IPS-11a (cell line): ENCODE data around the gene TUBGCP5.
"Not testable (repeated sequence)": the region's sequence is repeated elsewhere in the genome, so short reads cannot be mapped to it uniquely, and the experiment has no call there.

ENCODE experiments used
- H3K4me3 ChIP-seq: one replicate; pipeline ENCODE4 v1.5.1; 2013; ENCODE audit warnings: low read depth, low read length, control low read depth

Gene TUBGCP5

DNA sequence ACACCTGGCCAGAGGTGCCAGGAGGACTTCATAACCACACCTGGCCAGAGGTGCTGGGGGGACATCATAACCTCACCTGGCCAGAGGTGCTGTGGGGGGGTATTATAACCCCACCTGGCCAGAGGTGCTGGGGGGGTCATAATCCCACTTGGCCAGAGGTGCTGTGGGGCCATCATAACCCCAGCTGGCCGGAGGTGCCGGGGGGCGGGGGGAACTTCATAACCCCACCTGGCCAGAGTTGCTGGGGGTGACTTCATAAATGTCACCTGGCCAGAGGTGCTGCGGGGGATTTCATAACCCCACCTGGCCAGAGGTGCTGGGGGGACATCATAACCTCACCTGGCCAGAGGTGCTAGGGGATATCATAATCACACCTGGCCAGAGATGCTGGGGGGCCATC lies 4.2 kb upstream of the TUBGCP5 start:
- H3K4me3 ChIP-seq, result not testable (repeated sequence)

DNA sequence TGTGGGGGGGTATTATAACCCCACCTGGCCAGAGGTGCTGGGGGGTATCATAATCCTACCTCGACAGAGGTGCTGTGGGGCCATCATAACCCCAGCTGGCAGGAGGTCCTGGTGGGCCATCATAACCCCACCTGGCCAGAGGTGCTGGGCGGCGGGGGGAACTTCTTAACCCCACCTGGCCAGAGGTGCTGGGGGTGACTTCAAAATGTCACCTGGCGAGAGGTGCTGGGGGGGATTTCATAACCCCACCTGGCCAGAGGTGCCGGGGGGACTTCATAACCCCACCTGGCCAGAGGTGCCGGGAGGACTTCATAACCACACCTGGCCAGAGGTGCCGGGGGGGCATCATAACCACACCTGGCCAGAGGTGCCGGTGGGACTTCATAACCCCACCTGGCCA lies 2.4 kb upstream of the TUBGCP5 start:
- H3K4me3 ChIP-seq, result not testable (repeated sequence)

DNA sequence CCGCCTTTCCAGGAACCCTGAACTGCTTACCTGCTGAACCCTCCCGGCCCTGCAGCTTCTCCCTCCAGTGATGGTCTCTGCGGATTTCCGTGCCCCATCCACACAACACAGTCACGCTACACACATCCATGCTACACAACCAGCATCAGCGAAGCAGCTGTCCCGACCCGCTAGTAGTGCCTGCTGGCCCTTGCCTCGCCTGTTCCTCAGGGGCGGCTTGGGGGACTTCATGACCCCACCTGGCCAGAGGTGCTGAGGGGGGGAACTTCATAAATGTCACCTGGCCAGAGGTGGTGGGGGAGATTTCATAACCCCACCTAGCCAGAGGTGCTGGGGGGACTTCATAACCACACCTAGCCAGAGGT lies 530 bp upstream of the TUBGCP5 start:
- peak overlapping the region; percentile 87 for H3K4me3 ChIP-seq

DNA sequence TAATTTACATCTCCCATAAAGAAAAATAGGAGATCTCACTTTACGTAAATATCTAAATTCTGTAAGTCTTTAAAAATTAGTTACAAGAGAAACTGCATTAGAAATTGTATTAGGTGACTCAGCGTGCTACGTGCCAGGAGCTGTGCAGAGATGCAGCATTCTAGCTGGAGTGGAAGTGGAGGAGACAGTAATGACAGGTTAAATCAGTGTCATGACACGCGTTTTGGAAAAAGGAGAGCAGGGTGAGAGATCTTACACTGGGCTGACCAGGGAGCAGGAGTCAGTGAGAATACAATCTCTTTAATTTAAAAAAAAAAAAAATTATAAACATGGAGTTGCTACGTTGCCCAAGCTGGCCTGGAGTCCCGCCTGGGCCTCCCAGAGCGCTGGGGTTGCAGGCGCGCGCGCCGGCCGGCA lies 635 bp downstream of the TUBGCP5 start:
- H3K4me3 ChIP-seq, result peak overlapping the region; percentile 87

DNA sequence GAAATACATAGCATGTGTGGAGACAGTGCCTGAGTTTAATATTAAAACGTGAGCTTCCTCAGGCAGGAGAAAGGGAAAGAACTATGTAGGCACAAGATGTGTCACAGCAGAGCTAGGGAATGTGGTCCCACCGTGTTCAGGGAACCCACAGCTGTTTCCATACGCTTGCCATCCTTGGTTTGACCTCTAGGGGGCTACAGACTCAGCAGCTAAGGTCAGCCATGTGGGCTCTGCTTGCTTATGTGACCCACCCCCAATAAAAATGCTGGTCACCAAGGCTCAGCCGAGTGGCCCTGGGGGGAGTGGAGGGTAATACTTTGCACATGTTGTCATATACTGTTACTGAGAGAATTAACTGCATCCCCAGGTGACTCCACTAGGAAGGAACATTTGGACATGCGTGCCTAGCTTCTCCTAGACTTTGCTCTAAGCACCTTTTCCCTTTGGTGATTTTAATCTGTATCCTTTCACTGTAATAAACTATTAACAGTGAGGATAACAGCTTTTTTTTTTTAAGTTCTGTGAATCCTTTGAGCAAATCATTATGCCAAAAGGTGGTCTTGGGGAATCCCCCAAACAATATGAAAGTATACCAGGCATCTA lies 3.3 kb downstream of the TUBGCP5 start:
- H3K4me3 ChIP-seq, result no peak overlapping the region

DNA sequence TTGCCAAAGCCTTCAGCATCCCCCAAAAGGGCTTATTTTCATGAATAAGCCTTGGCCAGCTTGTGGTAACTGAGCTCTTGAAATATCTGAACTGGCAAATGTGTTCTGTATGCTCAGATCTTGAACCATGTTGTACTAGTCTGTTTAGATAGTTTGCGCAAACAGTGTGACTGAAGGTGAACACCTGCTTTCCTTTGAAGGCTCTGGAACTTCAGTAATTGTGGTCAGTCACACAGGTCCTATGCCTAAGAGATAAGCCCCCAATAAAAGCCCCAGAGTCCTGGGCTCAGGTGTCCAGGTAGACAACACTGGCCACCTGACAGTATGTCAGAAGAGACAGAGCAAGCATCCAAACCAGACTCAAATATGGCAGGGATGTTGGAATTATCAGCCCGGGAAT lies 5.4 kb downstream of the TUBGCP5 start:
- no peak overlapping the region for H3K4me3 ChIP-seq

DNA sequence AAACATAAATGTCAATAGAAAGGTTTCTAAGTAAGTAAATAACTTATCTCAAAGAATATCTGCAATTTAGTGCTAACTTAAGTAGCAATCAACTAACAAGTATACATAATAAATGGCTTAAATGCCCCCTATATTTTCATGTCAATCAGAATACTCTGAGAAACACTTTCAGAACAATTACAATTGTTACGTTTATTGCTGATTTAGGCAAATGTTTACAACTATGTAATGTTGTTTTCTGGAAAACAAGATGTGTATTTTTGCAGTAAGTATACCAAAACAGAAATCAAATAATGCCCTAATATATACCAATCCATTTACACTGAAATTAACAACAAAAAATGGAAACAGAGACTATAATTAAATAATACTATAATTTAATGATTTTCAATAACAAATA lies 13.2 kb downstream of the TUBGCP5 start:
- no peak overlapping the region for H3K4me3 ChIP-seq

DNA sequence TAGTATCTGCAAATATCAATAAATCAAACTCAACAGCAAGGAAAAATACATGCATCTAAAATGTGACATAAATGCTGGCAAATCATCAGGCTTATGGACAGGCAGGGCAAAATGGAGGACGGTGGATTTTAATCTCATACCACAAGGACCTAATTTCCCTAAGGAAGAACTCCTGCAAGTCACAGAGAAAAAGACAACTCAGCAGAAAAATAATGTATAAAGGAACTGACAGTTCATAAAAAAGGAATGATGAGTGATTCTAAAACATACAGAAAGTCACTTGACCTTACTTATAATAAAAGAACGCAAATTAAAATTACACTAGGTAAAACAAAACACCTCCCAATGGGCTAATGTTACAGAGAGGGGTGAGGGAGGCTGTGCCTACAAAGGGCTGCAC lies 17.2 kb downstream of the TUBGCP5 start:
- H3K4me3 ChIP-seq, result no peak overlapping the region

DNA sequence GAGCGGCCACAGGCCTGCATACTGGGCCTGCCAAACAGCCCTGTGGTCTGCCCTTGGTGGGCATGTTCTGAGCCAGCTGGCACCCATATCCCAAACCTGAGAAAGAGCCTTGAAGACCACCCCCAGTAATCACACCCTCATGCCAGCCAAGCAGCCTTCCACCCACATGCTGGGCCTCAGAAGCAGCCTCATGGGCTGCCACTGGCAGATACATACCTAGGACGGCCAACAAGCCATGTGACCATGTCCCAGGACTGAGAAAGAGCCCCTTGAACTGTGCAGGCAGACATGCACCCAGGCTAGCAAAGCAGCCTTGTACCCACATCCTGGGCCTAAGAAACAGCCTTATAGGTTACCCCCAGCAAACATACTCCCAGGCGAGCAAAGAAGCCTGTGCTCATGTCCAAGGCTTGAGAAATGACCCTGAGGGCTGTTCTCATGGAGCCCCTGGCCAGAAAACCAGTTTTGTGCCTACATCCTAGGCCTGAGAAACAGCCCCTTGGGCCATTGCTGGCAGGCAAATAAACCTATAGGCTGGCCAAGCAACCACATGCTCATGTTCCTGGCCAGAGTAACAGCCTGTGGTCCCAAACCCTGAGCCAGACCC lies 24.9 kb downstream of the TUBGCP5 start:
- H3K4me3 ChIP-seq, result no peak overlapping the region

DNA sequence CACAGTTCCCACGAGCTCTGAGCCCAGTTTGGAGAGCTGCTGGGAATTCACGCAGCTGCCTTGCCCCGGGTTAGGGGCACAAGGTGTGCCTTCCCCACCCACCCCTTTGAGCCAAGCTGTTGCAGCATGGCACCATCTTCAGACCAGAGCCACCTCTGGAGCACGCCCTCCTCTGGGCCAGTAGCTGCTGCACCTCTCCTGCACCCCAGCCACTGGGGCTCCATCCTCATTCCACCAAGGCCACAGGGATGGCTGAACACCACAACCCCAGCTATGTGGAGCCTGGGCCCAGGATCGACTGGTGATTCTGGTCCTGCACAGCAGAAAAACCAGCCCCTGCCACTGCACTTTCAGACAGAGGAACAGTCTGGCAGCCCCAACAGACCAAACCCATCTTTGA lies 25.7 kb downstream of the TUBGCP5 start:
- no peak overlapping the region for H3K4me3 ChIP-seq

DNA sequence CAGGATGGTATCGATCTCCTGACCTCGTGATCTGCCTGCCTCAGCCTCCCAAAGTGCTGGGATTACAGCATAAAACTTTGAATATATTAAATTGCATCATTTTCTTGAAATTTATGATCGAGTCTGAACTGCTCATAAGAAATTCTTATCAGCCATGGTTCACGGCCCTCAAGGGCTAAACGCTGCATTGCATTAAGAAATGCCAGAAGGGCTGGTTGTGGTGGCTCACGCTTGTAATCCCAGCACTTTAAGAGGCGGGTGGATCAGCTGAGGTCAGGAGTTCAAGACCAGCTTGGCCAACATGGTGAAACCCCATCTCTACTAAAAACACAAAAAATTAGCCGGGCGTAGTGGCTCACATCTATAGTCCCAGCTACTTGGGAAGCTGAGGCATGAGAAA lies 26.8 kb downstream of the TUBGCP5 start:
- not testable (repeated sequence) for H3K4me3 ChIP-seq

DNA sequence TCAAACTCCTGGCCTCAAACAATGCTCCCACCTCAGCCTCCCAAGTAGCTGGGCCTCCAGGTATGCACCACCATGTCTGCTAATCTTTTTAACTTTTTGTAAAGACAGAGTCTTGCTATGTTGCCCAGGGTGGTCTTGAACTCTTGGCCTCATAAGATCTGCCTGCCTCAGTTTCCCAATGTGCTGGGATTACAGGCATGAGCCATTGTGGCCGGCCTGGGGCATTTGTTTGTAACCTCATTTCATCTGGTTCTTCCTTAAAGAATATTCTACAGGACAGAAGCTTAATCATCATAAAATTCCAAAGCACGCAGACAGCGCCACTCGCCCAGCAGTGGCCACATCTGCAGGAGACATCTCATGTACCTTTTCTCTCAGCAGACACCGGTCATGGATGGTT lies 35.6 kb downstream of the TUBGCP5 start:
- H3K4me3 ChIP-seq, result no peak overlapping the region

DNA sequence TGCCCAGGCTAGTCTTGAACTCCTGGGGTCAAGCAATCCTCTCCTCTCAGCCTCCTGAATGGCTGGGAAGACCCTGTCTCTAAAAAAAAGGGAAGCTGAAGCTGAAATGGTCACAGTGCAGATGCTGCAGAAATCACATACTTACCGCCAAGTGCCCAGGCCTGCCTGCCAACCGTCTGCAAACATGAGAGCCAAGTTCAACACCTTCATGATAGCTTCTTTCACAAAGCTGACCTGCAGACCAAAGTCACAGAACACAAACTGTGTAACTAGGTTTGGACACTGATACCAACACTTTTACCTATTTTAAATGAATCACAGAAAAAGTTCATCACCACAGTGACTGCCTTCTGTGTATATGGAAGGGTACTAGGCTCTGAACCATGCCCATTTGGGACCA lies 36.4 kb downstream of the TUBGCP5 start:
- H3K4me3 ChIP-seq, result no peak overlapping the region

DNA sequence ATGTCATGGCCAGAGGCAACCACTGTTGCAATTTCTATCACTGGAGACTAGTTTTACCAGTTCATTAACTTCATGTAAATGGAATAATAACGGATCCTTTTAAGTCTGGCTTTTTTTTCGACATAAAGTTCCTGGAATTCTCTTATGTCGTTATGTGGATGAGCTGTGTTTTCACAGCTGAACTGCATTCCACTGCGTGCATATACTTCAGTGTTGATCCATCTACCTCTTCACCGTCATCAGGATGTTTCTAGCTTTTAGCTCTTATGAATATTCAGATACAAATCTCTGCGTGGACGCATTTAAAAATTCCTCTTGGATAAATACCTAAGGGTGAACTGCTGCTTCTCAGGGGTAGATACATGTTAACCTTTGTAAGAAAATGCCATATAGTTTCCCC lies 43.6 kb downstream of the TUBGCP5 start:
- no peak overlapping the region for H3K4me3 ChIP-seq

DNA sequence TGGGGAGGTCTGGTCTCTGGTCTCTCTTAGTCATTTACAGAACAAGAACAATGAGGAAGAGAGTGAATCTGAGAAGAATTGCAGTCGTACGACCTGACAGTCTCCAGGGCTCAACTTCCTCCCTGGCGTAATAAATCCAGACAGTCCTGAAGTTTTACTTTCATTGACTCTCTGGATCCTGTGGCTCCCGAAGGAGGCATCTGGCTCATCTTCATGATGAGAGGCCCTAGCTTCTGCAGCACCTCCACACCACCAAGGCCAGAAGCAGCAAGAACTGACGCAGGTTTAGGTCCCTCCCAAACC lies 47.4 kb downstream of the TUBGCP5 start:
- no peak overlapping the region for H3K4me3 ChIP-seq

DNA sequence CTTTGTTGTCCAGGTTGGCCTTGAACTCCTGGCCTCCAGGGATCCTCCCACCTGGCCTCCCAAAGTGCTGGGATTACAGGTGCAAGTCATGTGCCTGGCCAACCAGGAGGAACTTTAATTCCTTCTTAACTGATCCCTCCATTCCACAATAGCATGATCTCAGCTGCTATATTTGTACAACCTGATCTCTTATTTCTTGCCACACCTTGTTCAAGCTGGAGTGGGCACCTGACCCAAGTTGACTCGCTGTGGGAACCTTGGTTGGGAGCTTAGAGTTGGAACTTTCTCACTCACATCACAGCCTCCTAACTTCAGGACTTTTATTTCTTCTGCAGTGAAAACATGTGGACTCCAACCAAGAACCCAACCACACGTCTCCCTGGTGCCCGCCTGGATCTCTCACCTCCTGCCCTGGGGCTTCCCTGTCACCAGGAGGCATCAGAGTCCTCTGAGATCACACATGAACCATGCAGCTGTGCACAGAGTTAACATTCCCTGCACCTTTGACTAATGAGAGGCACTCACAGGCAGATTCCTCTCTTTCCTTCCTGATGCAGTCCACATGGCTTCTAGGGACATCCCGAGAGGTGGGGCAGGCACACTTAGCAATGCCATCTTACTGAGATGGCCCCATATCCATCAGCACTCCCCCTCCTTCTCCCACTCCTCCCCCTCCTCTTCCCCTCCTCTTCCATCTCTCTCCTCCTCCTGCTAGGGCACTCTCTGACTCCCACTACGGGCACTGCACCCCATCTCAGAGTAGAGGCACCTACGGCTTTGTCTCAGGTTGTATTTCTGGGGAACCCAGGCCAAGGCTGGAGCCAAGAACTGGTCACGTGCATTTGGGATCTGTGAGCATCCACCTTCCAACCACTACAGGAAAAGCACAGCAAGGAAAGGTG lies 49.5 kb downstream of the TUBGCP5 start:
- H3K4me3 ChIP-seq, result no peak overlapping the region

DNA sequence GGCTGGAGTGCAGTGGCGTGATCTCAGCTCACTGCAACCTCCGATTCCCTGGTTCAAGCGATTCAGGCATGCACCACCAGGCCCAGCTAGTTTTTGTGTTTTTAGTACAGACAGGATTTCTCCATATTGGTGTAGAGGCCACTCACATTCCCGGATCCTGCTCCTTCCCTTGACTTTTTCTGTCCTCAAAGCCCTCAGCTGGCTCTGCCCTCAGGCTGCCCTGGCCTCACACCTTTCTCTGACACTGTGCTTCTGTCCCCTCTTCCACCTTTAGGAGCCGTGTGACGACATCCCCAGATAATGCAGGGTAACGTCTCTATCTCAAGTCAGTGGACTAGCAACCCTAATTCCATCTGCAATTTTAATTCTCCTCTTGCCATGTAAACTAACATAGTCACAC lies 50.6 kb downstream of the TUBGCP5 start:
- no peak overlapping the region for H3K4me3 ChIP-seq

DNA sequence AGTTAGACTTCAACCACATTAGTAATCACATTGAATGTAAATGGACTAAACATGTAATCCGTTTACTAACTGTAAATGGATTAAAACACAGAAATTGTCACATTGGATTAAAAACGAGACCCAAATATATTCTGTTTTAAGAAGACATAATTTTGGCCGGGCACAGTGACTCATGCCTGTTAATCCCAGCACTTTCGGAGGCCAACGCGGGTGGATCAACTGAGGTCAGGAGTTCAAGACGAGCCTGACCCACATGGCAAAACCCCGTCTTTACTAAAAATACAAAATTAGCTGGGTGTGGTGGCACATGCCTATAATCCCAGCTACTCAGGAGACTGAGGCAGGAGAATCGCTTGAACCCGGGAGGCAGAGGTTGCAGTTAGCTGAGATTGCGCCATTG lies 57.4 kb downstream of the TUBGCP5 start:
- not testable (repeated sequence) for H3K4me3 ChIP-seq

DNA sequence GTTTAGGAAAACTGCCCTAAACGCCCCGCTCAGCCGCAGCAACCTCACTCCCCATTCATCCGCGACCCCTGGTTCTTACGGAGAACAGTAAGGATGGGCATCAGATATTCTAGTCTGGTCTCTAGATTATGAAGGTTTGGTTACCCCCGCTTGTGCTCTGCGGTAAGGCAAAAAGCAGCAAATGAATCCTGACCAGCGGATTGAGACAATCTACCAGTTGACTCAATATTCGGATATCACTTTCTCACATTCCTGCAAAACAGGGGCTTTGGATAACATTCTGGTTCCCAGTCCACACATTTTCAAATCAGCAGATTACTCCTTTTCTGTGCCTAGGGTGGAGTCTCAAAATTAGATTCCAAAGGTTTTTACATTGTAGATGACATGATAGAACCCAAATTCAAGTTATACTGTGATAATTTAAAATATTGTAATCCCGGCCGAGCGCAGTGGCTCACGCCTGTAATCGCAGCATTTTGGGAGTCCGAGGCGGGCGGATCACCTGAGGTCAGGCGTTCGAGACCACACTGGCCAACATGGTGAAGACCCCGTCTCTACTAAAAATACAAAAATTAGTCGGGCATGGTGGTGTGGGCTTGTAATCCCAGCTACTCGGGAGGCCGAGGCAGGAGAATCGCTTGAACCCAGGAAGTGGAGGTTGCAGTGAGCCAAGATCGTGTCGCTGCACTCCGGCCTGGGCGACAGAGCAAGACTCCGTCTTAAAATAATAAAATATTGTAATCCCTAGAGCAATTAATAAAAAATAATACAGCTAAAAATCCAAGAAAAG lies 58.1 kb downstream of the TUBGCP5 start:
- H3K4me3 ChIP-seq, result peak overlapping the region; percentile 83

DNA sequence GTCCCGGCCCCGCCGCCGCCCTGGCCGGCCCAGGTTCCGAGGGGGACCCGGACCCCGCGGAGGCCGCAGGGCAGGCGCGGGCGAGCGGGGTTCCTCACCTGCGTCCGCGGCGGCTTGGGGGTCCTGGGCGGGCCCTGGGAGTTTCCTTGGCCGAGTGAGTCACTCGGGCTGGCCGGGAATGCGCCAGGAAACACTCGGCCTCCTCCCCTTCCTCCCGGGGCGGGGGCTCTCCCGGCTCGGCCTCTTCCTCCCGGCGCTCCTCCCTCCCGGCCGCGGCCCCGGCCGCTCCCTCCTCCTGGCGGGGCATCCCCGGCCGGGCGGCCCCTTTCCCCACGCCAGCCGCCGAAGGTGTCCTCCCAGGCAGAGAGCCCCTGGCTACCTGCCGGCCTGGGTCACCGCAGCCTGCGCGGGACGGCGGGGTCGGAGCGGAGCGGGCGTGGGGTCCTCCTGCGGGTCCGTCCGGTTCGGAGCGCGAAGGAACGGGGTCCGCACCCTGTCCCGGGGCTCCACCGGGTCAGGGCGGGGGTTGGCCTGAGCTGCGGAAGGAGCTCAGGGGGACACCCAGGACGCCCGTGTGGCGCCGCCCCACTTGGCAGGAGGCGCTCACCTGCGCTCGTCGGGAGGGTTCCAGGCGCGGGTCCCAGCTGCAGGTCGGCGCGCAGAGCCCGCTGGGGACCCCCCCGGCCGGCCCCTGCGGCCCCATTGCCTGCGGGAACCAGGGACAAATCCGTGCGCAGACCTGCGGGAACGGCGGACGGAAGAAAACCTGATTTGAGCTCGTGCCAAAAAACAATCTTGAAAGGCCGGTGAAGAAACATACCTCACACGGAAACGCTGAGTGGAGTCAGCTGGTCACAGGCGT lies 58.9 kb downstream of the TUBGCP5 start, which contains the start of gene CYFIP1:
Gene CYFIP1 (minus strand): TSS at position 180 of the 862 bp plus-strand sequence. CDS start 33,083 bp downstream, outside the sequence.
- peak within 1 kb of the TSS; percentile 83 for H3K4me3 ChIP-seq
